HEK293T (cell line): ENCODE results near the gene GULP1.
"Not testable (repeated sequence)": the region's sequence is repeated elsewhere in the genome, so short reads cannot be mapped to it uniquely, and the experiment has no call there.

Source experiments
- CTCF ChIA-PET: fragments of 350-600 bp; formaldehyde crosslinking; extraction: SDS; loops from one replicate; lab custom pipeline; 2021; ENCODE audit warnings: antibody characterized with exemption, inconsistent platforms; lab: Yijun Ruan, JAX
- POLR2A ChIA-PET: fragments of 350-600 bp; formaldehyde crosslinking; extraction: SDS; loops from one replicate; lab custom pipeline; 2020; ENCODE audit warnings: antibody characterized with exemption, inconsistent platforms; lab: Yijun Ruan, JAX
- DNase-seq: peaks from one replicate; pipeline ENCODE4 v3.0.0; 2012; ENCODE audit warnings: mixed read lengths; ENCODE audit errors: extremely low spot score
- ARNT ChIP-seq: fragments of 450-650 bp; IDR thresholded peaks from 2 replicates; pipeline ENCODE4 v1.6.1; 2017; ENCODE audit warnings: mild to moderate bottlenecking
- BHLHE40 ChIP-seq: fragments of 450-650 bp; IDR thresholded peaks from 2 replicates; pipeline ENCODE4 v1.6.1; 2016; ENCODE audit warnings: mild to moderate bottlenecking, moderate library complexity, borderline replicate concordance
- CTBP1 ChIP-seq: fragments of 450-650 bp; IDR thresholded peaks from 2 replicates; pipeline ENCODE4 v1.6.1; 2016; ENCODE audit warnings: borderline replicate concordance
- ELF4 ChIP-seq: fragments of 450-650 bp; IDR thresholded peaks from 2 replicates; pipeline ENCODE4 v1.6.1; 2017; ENCODE audit warnings: antibody characterized with exemption
- FOXA1 ChIP-seq: fragments of 450-650 bp; IDR thresholded peaks from 2 replicates; pipeline ENCODE4 v1.6.1; 2016; ENCODE audit warnings: mild to moderate bottlenecking
- FOXK2 ChIP-seq: fragments of 450-650 bp; IDR thresholded peaks from 2 replicates; pipeline ENCODE4 v1.6.1; 2016; ENCODE audit warnings: mild to moderate bottlenecking
- FOXM1 ChIP-seq: fragments of 450-650 bp; IDR thresholded peaks from 2 replicates; pipeline ENCODE4 v1.6.1; 2017; ENCODE audit warnings: mild to moderate bottlenecking, borderline replicate concordance
- HDGF ChIP-seq: fragments of 450-650 bp; IDR thresholded peaks from 2 replicates; pipeline ENCODE4 v1.6.1; 2017; ENCODE audit warnings: antibody characterized with exemption, borderline replicate concordance
- L3MBTL2 ChIP-seq: fragments of 450-650 bp; conservative IDR thresholded peaks from 2 replicates; pipeline ENCODE4 v1.6.1; 2016; ENCODE audit warnings: mild to moderate bottlenecking
- LEF1 ChIP-seq: fragments of 450-650 bp; IDR thresholded peaks from 2 replicates; pipeline ENCODE4 v1.6.1; 2017; ENCODE audit warnings: mild to moderate bottlenecking, borderline replicate concordance
- NFRKB ChIP-seq: fragments of 450-650 bp; IDR thresholded peaks from 2 replicates; pipeline ENCODE4 v1.6.1; 2016; ENCODE audit warnings: mild to moderate bottlenecking, moderate library complexity
- SP1 ChIP-seq: fragments of 450-650 bp; IDR thresholded peaks from 2 replicates; pipeline ENCODE4 v1.6.1; 2017
- SUZ12 ChIP-seq: fragments of 450-650 bp; IDR thresholded peaks from 2 replicates; pipeline ENCODE4 v1.6.1; 2016; ENCODE audit warnings: mild to moderate bottlenecking
- TARDBP ChIP-seq: fragments of 450-650 bp; IDR thresholded peaks from 2 replicates; pipeline ENCODE4 v1.6.1; 2016
- ZNF384 ChIP-seq: fragments of 450-650 bp; IDR thresholded peaks from 2 replicates; pipeline ENCODE4 v1.6.1; 2016
- TF ChIP-seq, protein P1 (sequence below): fragments of 450-650 bp; IDR thresholded peaks from 2 replicates; pipeline ENCODE4 v1.6.1; 2016

Gene GULP1

DNA sequence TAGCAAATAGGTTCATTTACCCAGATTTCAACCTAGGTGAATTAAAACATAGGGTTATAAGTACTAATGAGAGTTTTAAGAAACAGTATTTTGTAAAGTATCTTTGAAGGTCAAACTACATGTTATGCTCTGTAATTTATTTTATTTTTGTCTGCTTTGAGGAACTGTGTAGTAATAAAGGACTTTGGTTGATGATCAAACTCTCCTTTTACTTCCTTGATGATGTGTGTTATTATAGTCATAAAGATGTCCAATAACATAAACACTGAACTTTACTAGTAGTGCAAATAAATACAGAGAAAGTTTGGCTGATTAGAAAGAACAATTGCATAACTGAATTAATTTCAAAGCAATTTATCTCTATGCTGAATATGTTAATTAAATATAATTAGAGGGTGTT is 6.3 kb downstream of the GULP1 start:
- CTCF ChIA-PET, result interaction anchor here (0.7 kb wide), 1 partner anchor 1747 kb away, joined by 3 read pairs; no protein-coding TSS in a partner anchor
- no peak for TF ChIP-seq FOXM1
- no peak for TF ChIP-seq HDGF
- no peak for TF ChIP-seq CTBP1
- TF ChIP-seq TARDBP, result no peak
- no peak for TF ChIP-seq SUZ12
- no peak for TF ChIP-seq ARNT
- TF ChIP-seq FOXK2, result no peak
- TF ChIP-seq ELF4, result no peak
- no peak for TF ChIP-seq BHLHE40
- no peak for TF ChIP-seq SP1
- TF ChIP-seq FOXA1, result no peak
- TF ChIP-seq LEF1, result no peak
- no peak for TF ChIP-seq ZNF384
- TF ChIP-seq NFRKB, result no peak
- TF ChIP-seq L3MBTL2, result no peak
- TF ChIP-seq, protein P1, sequence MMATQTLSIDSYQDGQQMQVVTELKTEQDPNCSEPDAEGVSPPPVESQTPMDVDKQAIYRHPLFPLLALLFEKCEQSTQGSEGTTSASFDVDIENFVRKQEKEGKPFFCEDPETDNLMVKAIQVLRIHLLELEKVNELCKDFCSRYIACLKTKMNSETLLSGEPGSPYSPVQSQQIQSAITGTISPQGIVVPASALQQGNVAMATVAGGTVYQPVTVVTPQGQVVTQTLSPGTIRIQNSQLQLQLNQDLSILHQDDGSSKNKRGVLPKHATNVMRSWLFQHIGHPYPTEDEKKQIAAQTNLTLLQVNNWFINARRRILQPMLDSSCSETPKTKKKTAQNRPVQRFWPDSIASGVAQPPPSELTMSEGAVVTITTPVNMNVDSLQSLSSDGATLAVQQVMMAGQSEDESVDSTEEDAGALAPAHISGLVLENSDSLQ, result no peak
- DNase-seq, result no peak
- POLR2A ChIA-PET, result no interaction called here

DNA sequence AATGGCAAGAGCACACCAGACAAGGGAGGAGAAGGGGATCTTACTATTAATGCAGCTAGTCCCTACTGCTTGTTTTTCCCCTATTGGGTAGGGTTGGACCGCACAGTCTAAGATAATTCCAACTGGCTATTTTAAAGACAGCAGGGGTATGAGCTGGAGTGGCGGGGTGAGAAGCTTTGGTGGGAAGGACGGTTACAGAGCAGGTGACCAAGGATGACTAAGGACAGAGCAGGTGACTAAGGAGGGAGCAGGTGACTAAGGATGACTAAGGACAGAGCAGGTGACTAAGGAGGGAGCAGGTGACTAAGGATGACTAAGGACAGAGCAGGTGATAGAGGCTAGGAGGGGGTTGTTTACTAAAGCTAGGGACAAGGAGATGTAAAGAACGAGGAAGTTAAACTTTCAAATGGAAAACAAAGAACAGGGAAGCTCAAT is 7.3 kb downstream of the GULP1 start:
- CTCF ChIA-PET, result not testable (repeated sequence)

DNA sequence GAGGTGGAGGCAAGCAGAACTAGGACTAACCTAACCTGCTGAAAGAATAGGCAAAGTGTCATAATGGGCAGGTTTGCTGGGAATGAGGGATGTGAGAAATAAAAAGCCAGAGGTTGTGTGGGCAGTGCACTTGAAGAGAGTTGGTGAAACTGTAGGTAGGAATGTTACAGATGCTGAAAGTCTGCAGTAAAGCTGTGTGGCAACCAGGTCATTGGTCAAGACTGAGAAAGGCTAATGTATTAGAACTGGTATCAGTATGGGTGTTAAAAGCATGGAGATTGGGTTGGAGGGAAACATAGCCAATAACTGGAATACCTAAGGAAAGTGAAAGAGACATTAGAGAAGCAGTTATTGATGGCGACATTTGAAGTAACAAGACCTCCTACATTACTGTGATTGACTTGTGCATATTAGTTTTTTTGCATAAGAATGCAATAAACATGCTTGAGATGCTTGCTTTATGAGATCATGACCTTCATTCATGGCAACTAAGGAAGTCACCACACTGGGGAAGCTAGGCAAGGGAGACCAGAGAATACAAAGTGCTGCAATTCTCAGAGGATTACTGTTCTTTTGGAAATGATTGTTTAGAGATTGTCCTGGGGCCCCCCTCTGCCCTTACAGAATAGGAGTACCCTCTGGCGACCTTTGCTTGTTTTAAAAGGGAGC is 11.8 kb downstream of the GULP1 start:
- TF ChIP-seq, protein P1, result peak; percentile 46
- no peak for TF ChIP-seq FOXK2
- ChIA-PET POLR2A (interaction anchor here (2.2 kb wide), 1 partner anchor 10 kb away, joined by 10 read pairs; no protein-coding TSS in a partner anchor), CTCF (interaction anchor here (1.5 kb wide), 1 partner anchor 208 kb away, joined by 3 read pairs; no protein-coding TSS in a partner anchor)
- DNase-seq, result no peak

More for the DNA sequence above, 7.3 kb downstream of the GULP1 start:
- POLR2A ChIA-PET, DNase-seq: not testable (repeated sequence)

DNA sequence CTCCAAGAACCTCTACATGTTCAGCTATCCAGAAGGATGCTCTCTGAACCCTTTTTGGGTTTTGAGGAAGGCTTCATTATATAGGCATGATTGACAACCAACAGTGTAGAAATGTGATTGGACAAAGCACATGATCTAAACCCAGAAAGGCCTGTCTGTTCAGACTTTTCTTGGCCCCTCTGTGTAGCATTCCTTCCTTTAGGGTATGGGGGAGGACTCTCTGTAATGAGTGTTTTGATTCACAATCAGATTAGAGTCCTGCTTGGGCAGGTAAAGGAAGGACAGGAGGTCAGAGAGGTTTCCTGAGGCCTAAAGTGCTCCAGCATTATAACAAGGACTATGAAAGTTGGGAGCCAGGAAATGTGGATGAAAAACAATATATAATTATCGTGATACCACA is 13.6 kb downstream of the GULP1 start:
- POLR2A ChIA-PET, result interaction anchor here (1.3 kb wide), 1 partner anchor 13 kb away, joined by 9 read pairs; the partner anchor contains the start of gene GULP1
- TF ChIP-seq NFRKB, result no peak
- no peak for DNase-seq
- CTCF ChIA-PET, result no interaction called here

DNA sequence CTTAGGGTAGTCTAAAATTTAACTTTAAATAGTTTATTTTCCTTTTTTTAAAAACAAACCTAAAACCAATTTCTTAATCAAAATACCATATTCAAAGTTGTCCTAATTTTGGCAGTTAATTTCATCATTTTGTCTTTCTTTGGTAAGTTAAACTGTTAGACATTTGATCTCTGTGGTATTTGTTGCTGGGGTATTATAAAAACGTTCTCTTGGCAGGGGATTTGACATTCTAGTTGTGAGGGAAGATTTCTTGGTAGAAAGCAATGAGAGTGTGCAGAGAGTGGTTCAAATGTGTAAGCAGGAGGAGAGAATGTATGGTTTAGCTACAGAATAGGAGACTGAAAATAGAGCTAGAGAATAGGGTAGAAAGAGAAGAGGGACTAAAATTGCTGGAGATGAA is 14.6 kb downstream of the GULP1 start:
- TF ChIP-seq SUZ12 (no peak), SP1 (no peak), FOXA1 (no peak), BHLHE40 (no peak), HDGF (no peak), ZNF384 (no peak), L3MBTL2 (no peak), CTBP1 (no peak), ARNT (no peak), LEF1 (no peak), ELF4 (no peak), FOXK2 (no peak)
- TF ChIP-seq, protein P1, result no peak

DNA sequence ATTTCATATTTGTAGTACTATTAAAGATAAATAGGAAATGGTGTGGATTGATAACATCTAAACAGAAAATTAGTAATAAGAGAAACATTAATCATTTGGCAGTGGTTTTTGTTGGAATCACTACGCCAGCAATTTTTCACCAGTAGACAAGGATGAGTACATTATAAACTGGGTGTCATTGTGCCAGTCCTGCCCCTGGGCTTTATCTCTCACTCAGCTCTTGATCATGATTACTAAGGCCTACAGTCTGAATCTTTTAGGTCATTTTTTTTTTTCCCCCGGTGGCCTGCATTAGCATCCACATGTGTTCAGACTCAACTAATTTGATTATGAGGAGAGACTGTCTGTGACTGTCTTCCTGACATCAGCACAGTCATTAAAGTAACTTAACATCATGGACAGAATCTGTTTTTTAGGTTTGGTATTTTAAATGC is 16.2 kb downstream of the GULP1 start:
- ChIA-PET POLR2A (interaction anchor here (2.8 kb wide), 1 partner anchor 14 kb away, joined by 13 read pairs; no protein-coding TSS in a partner anchor), CTCF (no interaction called here)
- no peak for DNase-seq
- TF ChIP-seq FOXA1, result no peak
- no peak for TF ChIP-seq BHLHE40
- no peak for TF ChIP-seq TARDBP
- TF ChIP-seq ELF4, result no peak
- no peak for TF ChIP-seq LEF1
- no peak for TF ChIP-seq SP1
- no peak for TF ChIP-seq L3MBTL2

More for the DNA sequence above, 14.6 kb downstream of the GULP1 start:
- ChIA-PET POLR2A (no interaction called here), CTCF (no interaction called here)
- no peak for DNase-seq

DNA sequence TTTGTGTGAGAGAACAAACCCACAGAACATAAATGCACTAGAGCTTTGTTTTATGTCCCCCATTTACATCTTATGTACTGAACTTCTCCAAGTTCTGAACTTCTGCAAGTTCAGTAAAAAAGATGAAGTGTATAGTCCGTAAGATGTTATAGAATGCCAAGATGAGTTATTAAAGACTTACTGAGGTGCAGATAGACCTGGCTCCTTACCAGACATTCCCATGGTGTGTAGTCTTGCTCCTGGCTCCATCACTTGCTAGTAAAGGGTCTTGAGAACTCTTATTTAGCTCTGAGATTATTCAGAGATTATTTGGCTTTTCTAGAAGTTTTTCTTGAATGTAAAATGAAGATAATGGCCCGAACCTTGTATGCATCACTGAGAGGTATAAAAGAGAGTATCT is 16.8 kb downstream of the GULP1 start:
- ChIA-PET CTCF (no interaction called here), POLR2A (interaction anchor here (2.8 kb wide), 1 partner anchor 15 kb away, joined by 13 read pairs; no protein-coding TSS in a partner anchor)
- TF ChIP-seq ARNT (no peak), TARDBP (no peak), BHLHE40 (no peak), SP1 (no peak), ELF4 (no peak), NFRKB (no peak), ZNF384 (no peak), FOXK2 (no peak)
- no peak for DNase-seq
